SK-N-SH (cell line): ENCODE data around the gene GPR162. TPM values are rescaled to one million over a fixed set of nuclear protein-coding genes. Genes with fewer than 3 reads are reported as not detected.
"Not testable (repeated sequence)": the region's sequence is repeated elsewhere in the genome, so short reads cannot be mapped to it uniquely, and the experiment has no call there.

Experiments used
- CTCF ChIA-PET: fragments of 300-600, 350-600 bp; formaldehyde crosslinking; extraction: SDS; loops from one replicate; lab custom pipeline; 2021; lab: Yijun Ruan, JAX
- POLR2A ChIA-PET: fragments of 350-600 bp; sonication (Branson Sonifier 250); formaldehyde crosslinking; extraction: SDS; loops from one replicate; lab custom pipeline; 2020; ENCODE audit warnings: antibody characterized with exemption, inconsistent platforms; lab: Yijun Ruan, JAX
- DNase-seq: peaks from one replicate; pipeline ENCODE4 v3.0.0; 2012
- H2AFZ ChIP-seq: fragments of 200-600 bp; sonication (generic); 2 replicates; pipeline ENCODE4 v1.8.1; 2016; ENCODE audit warnings: antibody characterized with exemption, mild to moderate bottlenecking, low read depth
- H3F3A ChIP-seq: fragments of 200-600 bp; sonication (generic); replicated peaks from 2 replicates; pipeline ENCODE3; 2016; ENCODE audit warnings: antibody characterized with exemption, mild to moderate bottlenecking; ENCODE audit not compliant: insufficient read depth
- H3K27ac ChIP-seq, 2 experiments: fragments of 200-500 bp in 1 of 2; fragments of 200-600 bp in 1 of 2; sonication (Bioruptor generic) in 1 of 2; sonication (generic), shearing (Covaris generic) in 1 of 2; 2 replicates each; pipeline versions ENCODE4 v1.5.1 to v1.6.1; 2014 to 2016; ENCODE audit warnings: low read depth in 2 of 2, inconsistent platforms in 1 of 2, low read length in 1 of 2, mild to moderate bottlenecking in 1 of 2, mixed read lengths in 1 of 2
- H3K27me3 ChIP-seq: fragments of 200-600 bp; sonication (generic), shearing (Covaris generic); 2 replicates; pipeline ENCODE4 v1.6.1; 2016; ENCODE audit warnings: mixed run types; ENCODE audit not compliant: insufficient read depth
- H3K36me3 ChIP-seq, 2 experiments: fragments of 200-500 bp in 1 of 2; fragments of 200-600 bp in 1 of 2; sonication (Bioruptor generic) in 1 of 2; sonication (generic) in 1 of 2; replicated peaks in 1 of 2; 2 replicates each; pipeline versions ENCODE3 to v1.5.1; 2014 to 2016; ENCODE audit warnings: low read length in 1 of 2, mild to moderate bottlenecking in 1 of 2; ENCODE audit not compliant: insufficient read depth in 2 of 2, control insufficient read depth in 1 of 2
- H3K4me1 ChIP-seq, 2 experiments: fragments of 200-500 bp in 1 of 2; fragments of 200-600 bp in 1 of 2; sonication (Bioruptor generic) in 1 of 2; sonication (generic), shearing (Covaris generic) in 1 of 2; 2 replicates each; pipeline versions ENCODE4 v1.5.1 to v1.6.1; 2014 to 2016; ENCODE audit warnings: low read depth in 1 of 2, low read length in 1 of 2, mixed run types in 1 of 2; ENCODE audit not compliant: insufficient read depth in 2 of 2, control insufficient read depth in 1 of 2
- H3K4me2 ChIP-seq: fragments of 200-600 bp; sonication (generic), shearing (Covaris generic); 2 replicates; pipeline ENCODE4 v1.6.1; 2017; ENCODE audit warnings: mixed run types
- H3K4me3 ChIP-seq, 2 experiments: fragments of 200-500 bp in 1 of 2; fragments of 200-600 bp in 1 of 2; sonication (Bioruptor generic) in 1 of 2; sonication (generic), shearing (Covaris generic) in 1 of 2; 2 replicates each; pipeline versions ENCODE4 v1.5.1 to v1.8.1; 2014 to 2016; ENCODE audit warnings: low read depth in 2 of 2, inconsistent platforms in 1 of 2, low read length in 1 of 2, mild to moderate bottlenecking in 1 of 2, mixed read lengths in 1 of 2, moderate library complexity in 1 of 2
- H3K79me2 ChIP-seq: fragments of 200-600 bp; sonication (generic); 2 replicates; pipeline ENCODE4 v1.8.1; 2017; ENCODE audit warnings: mild to moderate bottlenecking; ENCODE audit not compliant: insufficient read depth
- H3K9ac ChIP-seq: fragments of 200-600 bp; sonication (generic); 2 replicates; pipeline ENCODE4 v1.6.1; 2017; ENCODE audit warnings: mixed run types
- H3K9me2 ChIP-seq: fragments of 200-600 bp; sonication (generic); 2 replicates; pipeline ENCODE4 v1.6.1; 2017; ENCODE audit warnings: mixed run types
- H3K9me3 ChIP-seq: fragments of 200-600 bp; sonication (generic); 2 replicates; pipeline ENCODE4 v1.6.1; 2017; ENCODE audit warnings: mixed run types, mild to moderate bottlenecking, moderate library complexity
- H4K20me1 ChIP-seq: fragments of 200-600 bp; sonication (generic); 2 replicates; pipeline ENCODE4 v1.6.1; 2017; ENCODE audit warnings: mild to moderate bottlenecking, mixed run types; ENCODE audit not compliant: insufficient read depth
- EP300 ChIP-seq, 2 experiments: IDR thresholded peaks; 2 replicates each; pipeline versions ENCODE4 v1.4.0 to v1.6.1; 2012; ENCODE audit warnings: borderline replicate concordance in 1 of 2, low read depth in 1 of 2, low read length in 1 of 2
- FOXM1 ChIP-seq: IDR thresholded peaks from 2 replicates; pipeline ENCODE4 v1.4.0; 2012; ENCODE audit warnings: low read depth, mild to moderate bottlenecking
- GABPA ChIP-seq: IDR thresholded peaks from 2 replicates; pipeline ENCODE4 v1.4.0; 2012; ENCODE audit warnings: low read depth, mild to moderate bottlenecking
- NRF1 ChIP-seq: IDR thresholded peaks from 2 replicates; pipeline ENCODE4 v1.6.1; 2012; ENCODE audit warnings: low read depth, mild to moderate bottlenecking, low read length
- POLR2AphosphoS5 ChIP-seq: IDR thresholded peaks from 2 replicates; pipeline ENCODE4 v1.6.1; 2012; ENCODE audit warnings: low read depth, low read length
- RXRA ChIP-seq: IDR thresholded peaks from 2 replicates; pipeline ENCODE4 v1.4.0; 2012; ENCODE audit warnings: low read depth, mild to moderate bottlenecking, borderline replicate concordance
- SIN3A ChIP-seq: IDR thresholded peaks from 2 replicates; pipeline ENCODE4 v1.6.1; 2012; ENCODE audit warnings: low read depth, mild to moderate bottlenecking, low read length, moderate library complexity, borderline replicate concordance
- SMC3 ChIP-seq: IDR thresholded peaks from 2 replicates; pipeline ENCODE4 v1.6.1; 2012; ENCODE audit warnings: low read depth, low read length, improper control_type of control experiment
- TAF1 ChIP-seq: IDR thresholded peaks from 2 replicates; pipeline ENCODE4 v1.6.1; 2012; ENCODE audit warnings: low read depth, mild to moderate bottlenecking, low read length, moderate library complexity, borderline replicate concordance
- TCF12 ChIP-seq: IDR thresholded peaks from 2 replicates; pipeline ENCODE4 v1.4.0; 2012
- ZBTB33 ChIP-seq: IDR thresholded peaks from 2 replicates; pipeline ENCODE4 v1.4.0; 2012; ENCODE audit warnings: low read depth, borderline replicate concordance
- WGBS: methylation state at CpG from one replicate; pipeline ENCODE4 v1.1.6; 2017; ENCODE audit warnings: low lambda C conversion rate; 5-methylcytosine and 5-hydroxymethylcytosine counted together
- polyA plus RNA-seq, 3 experiments: library from polyadenylated mRNA; depleted of rRNA; stranded (reverse); fragments of >200 nt; gene quantifications; 2 replicates each; pipeline ENCODE4 v1.2.3, GENCODE V29; 2012
- TF ChIP-seq, protein P1 (sequence below): IDR thresholded peaks from 2 replicates; pipeline ENCODE4; 2012
- TF ChIP-seq, protein P2 (sequence below): fragments of 200-600 bp; sonication (generic); IDR thresholded peaks from 2 replicates; pipeline ENCODE4 v1.6.1; 2017; ENCODE audit warnings: antibody characterized with exemption, mild to moderate bottlenecking, moderate library complexity

GPR162 gene
- polyA plus RNA-seq, 1 of the 3 experiments (the other 2 are of a cell fraction) = 18.6 TPM

DNA sequence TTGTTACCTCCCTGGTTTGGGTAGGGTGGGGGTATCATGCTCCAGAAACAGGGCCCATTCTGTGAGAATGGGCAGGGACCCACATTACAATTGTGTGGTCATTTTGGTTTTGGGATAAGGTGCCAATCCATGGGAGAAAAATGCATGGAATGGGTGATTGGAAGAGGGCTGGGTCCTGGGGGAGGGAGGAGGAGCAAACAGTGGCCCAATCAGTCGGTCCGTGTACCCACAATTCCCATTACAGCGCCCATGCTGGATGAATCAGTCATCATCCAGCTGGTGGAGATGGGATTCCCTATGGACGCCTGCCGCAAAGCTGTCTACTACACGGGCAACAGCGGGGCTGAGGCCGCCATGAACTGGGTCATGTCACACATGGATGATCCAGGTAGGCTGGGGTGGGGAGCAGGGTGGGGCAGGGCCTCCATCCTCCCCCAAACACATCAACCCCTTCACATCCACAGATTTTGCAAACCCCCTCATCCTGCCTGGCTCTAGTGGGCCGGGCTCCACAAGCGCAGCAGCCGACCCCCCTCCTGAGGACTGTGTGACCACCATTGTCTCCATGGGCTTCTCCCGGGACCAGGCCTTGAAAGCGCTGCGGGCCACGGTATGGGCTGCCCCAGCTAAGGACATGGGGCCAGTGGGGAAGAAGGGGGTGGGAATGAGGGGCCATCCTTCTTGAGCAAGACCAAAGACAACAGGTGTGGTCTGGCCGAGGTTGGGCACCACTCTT, 42.1 kb downstream of the GPR162 start (continued):
- TF ChIP-seq ZBTB33 = no peak

- not testable (repeated sequence) for H3K9me2 ChIP-seq, H3K4me3 ChIP-seq, H3K9me3 ChIP-seq, H2AFZ ChIP-seq, H3K27ac ChIP-seq, DNase-seq, H3K9ac ChIP-seq, H3K27me3 ChIP-seq, H3K4me2 ChIP-seq
- Histone ChIP-seq H3K36me3 (peaks cover 22 to 53% of the 10 kb centered on the region in 2 experiments), H3K79me2 (peaks cover 30% of the 10 kb centered on the region), H3K4me1 (peaks cover 21 to 26% of the 10 kb centered on the region in 2 experiments; a peak in 3 of 4 replicates), H3F3A (peaks cover 16% of the 10 kb centered on the region), H4K20me1 (peaks cover 24% of the 10 kb centered on the region)
- POLR2A ChIA-PET = interaction anchor here (1.3 to 5.9 kb wide), 3 partner anchors 10 to 49 kb away, joined by 3 to 57 read pairs (median 4); partner anchors contain the start of genes CDCA3, ENO2 and USP5
- 95% methylated on average over 5 of the region's 5 CpGs for WGBS
- CTCF ChIA-PET = interaction anchor here (0.9 to 10.9 kb wide), 6 partner anchors 7 to 112 kb away, joined by 4 to 164 read pairs (median 11); partner anchors contain the start of genes CDCA3, MLF2, SPSB2 and USP5
Observed at GRCh38 chr12:6865307-6865706, 43.7 kb downstream of the GPR162 start.

DNA sequence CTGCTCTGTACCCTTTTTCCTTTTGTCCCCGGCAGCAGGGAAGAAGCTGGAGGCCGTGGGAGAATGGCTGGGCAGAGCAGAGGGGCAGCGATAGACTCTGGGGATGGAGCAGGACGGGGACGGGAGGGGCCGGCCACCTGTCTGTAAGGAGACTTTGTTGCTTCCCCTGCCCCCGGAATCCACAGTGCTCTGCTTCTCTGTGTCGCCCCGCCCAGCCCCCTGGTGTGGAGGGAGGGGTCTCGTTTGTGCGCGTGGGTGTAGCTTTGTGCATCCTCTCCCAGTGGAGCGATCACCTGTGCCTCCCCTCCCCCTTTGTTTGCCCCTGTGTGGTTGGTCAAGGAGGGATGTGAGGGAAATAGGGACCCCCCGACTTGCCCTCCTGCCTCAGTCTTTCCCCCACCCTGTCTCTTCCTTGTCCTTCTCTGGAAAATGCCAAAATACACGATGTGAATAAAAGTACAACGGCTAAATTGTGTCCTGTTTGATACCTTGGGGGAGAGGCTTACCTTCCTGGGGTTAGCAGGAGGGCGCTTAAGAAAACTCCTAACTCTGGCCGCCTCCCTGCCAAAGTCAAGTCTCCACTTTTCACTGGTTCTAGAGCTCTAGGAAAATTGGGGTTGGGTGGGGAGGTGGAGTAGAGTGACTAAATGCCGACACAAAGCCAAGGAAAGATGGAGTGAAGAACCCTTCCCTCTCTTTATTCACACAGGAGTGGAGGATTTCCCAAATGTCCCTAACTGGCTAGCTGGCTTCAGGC, 44.7 kb downstream of the GPR162 start:
- Histone ChIP-seq H3K27ac (peak overlapping the region; percentile 51 to 79), H3K4me3 (peak overlapping the region; percentile 51 to 91; a peak in 3 of 4 replicates), H3K27me3 (no peaks in the 10 kb centered on the region), H3K79me2 (peaks cover 40% of the 10 kb centered on the region), H2AFZ (peak overlapping the region; percentile 57)
- TF ChIP-seq SIN3A (no peak), TCF12 (no peak), POLR2AphosphoS5 (no peak), EP300 (IDR thresholded peaks at IDR 0.05; ENCODE audit: borderline replicate concordance in 1 of 2, low read depth in 1 of 2, low read length in 1 of 2) (no peak), FOXM1 (no peak), SMC3 (no peak), TAF1 (no peak), GABPA (no peak), NRF1 (no peak), RXRA (no peak)
- TF ChIP-seq, protein P1, sequence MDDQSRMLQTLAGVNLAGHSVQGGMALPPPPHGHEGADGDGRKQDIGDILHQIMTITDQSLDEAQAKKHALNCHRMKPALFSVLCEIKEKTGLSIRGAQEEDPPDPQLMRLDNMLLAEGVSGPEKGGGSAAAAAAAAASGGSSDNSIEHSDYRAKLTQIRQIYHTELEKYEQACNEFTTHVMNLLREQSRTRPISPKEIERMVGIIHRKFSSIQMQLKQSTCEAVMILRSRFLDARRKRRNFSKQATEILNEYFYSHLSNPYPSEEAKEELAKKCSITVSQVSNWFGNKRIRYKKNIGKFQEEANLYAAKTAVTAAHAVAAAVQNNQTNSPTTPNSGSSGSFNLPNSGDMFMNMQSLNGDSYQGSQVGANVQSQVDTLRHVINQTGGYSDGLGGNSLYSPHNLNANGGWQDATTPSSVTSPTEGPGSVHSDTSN = no peak
- TF ChIP-seq, protein P2, sequence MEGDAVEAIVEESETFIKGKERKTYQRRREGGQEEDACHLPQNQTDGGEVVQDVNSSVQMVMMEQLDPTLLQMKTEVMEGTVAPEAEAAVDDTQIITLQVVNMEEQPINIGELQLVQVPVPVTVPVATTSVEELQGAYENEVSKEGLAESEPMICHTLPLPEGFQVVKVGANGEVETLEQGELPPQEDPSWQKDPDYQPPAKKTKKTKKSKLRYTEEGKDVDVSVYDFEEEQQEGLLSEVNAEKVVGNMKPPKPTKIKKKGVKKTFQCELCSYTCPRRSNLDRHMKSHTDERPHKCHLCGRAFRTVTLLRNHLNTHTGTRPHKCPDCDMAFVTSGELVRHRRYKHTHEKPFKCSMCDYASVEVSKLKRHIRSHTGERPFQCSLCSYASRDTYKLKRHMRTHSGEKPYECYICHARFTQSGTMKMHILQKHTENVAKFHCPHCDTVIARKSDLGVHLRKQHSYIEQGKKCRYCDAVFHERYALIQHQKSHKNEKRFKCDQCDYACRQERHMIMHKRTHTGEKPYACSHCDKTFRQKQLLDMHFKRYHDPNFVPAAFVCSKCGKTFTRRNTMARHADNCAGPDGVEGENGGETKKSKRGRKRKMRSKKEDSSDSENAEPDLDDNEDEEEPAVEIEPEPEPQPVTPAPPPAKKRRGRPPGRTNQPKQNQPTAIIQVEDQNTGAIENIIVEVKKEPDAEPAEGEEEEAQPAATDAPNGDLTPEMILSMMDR = no peak
- TF ChIP-seq, all 33 proteins: peak for 0
- Histone ChIP-seq H3K4me2 (peak overlapping the region; percentile 99), H3K9me3 (no peaks in the 10 kb centered on the region), H3K4me1 (peaks cover 29 to 31% of the 10 kb centered on the region in 2 experiments), H3F3A (peaks cover 25% of the 10 kb centered on the region), H3K36me3 (peaks cover 27 to 52% of the 10 kb centered on the region in 2 experiments), H4K20me1 (peaks cover 34% of the 10 kb centered on the region), H3K9me2 (no peaks in the 10 kb centered on the region), H3K9ac (peak overlapping the region; percentile 63; the same call in 1 of the 2 replicates)
- DNase-seq = no peak
- 94% methylated on average over 16 of the region's 19 CpGs for WGBS
- CTCF ChIA-PET = interaction anchor here (0.7 to 10.9 kb wide), 12 partner anchors 8 to 275 kb away, joined by 3 to 164 read pairs (median 4); partner anchors contain the start of genes C12orf57, CDCA3, MLF2 and PTMS
- POLR2A ChIA-PET = interaction anchor here (0.5 to 5.9 kb wide), 7 partner anchors 11 to 1850 kb away, joined by 3 to 57 read pairs (median 4); partner anchors contain the start of genes CDCA3, GPR162, MLF2 and USP5
